GM18858 (cell line): ENCODE results near the gene SIX3.

Experiments used
- ATAC-seq: cut with Tn5 transposase; IDR thresholded peaks from one replicate; pipeline ENCODE4 v1.9.1; 2021; ENCODE audit not compliant: unreplicated experiment

Gene SIX3

DNA sequence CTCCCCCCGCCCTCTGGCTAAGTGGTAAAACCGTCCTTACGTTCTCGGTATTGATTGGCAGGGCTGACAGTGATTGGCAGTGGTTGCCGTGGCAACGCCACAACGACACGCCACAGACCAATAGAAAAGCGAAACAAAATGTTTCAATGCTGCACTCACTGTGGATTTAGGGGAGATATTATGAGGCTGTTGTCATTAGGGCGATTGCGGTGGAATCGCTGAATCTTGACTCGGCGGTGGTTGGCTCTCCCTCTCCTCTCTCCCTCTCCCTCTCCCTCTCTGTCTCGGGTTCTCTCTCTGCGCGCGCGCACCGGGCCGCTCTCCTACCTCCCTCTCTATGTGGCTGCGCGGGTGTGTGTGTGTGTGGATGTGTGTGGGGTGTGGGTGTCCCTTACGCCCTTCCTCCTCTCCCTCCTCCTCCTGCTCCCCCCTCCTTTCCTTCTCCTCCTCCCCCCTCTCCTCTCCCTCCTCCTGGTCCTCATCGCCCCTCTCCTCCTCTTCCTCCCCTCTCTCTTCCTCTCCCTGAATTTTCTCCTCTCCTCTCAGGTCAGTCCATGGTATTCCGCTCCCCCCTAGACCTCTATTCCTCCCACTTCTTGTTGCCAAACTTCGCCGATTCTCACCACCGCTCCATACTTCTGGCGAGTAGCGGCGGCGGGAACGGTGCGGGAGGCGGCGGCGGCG lies at the start of gene SIX3:
Gene SIX3 (plus strand): TSS at position 152 of the 684 bp plus-strand sequence. CDS start 403 bp downstream, at position 555.
- peak; percentile 49 for ATAC-seq

DNA sequence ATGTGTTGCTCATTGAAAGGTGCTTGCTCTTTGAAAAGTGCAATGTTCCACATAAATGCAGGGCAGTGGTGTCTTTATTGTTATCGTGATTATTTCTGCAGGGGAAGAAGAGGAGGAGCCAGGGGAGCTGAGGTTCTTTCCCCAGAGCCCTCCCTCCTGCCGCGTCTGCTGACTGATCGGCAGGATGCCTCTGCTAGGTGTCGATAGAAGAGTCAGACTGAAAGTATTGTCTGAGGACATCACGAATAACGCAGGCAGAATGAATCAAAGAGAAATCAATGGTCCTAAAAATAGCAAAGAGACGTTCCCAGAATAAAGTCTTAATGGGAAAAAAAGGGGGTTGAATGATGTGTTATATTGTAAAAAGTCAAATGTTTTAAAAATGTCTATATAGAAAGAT lies 47.4 kb upstream of the SIX3 start:
- no peak for ATAC-seq

- no peak for ATAC-seq
Measured at GRCh38 chr2:44895061-44895460, 46.4 kb upstream of the SIX3 start.

DNA sequence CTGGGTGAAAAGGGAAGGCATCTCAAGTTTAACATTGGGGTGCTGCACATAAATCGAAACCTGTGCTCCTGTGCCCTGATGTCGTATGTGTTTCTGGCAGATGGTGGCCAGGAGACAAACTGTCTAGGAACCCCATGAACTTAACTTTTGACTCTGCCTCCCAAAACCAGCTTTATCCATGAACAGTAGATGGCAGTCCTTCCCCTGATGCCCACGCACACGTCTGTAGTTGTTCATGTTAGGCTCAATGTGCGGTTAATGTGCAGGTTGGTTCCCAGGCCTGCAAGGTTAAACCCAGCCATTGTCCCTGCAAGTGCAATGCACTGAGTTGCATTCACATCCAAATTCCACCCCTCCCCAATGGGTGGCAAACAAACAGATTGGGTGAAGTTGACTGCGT lies 44.1 kb upstream of the SIX3 start:
- no peak for ATAC-seq

DNA sequence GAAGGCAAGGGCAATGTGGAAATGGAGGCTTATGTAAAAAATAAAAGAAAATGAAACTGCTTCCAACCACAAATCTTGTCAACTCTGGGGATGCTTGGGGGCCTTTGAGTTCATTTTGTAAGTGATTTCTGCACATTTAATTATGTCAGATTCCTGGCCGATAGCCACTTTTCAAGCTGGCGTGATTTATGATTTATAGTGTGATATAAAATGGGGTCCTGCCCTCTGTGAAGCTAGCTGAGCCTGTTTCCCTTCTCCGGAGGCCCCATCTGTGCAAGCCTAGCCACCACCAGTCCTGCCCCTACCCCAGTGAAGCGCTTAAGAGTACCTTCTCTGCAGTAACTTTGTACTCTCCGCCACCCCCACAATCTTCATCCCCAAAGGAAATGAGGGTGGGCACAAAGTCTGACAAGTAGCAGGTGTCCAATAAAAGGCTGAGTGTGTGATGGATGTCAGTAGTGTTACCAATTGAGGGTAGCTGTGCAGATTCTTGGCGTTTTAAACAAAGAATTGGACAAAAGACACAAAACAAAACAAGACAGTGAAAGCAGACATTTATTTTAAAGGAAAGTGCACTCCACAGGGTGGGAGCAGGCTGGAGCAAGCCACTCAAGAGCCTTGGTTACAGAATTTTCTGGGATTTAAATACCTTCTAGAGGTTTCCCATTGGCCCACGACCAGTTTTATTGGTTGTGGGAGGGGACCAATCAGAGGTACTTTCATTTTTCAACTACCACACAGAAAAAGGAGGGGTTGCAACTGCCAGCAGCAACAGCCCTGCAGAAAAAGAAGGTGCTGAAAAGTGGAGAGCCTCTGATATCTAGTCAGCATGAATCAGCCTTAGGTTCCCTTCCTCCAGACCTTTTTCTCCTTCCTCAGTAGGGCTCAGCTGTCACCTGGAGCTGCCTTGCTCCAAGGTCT lies 39.0 kb upstream of the SIX3 start:
- ATAC-seq: no peak

DNA sequence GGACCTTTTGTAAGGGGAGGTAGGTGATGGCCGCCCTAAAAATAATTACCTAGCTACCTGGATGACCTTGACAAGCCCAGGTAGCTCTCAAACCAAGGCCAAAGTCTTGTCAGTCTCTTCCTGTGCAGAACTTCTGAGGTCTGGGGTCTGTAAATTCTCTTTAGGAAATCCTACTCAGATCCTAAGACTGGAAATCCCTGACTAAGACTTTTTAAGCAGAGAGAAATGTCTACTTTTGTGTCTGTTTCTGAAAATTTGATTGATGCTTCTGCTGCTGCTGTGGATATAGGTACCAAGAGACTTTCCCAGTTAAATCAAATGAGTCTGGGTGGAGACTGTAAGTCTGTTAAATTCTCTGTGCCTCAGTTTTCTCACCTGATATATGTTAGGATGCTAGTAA lies 36.9 kb upstream of the SIX3 start:
- ATAC-seq: no peak

DNA sequence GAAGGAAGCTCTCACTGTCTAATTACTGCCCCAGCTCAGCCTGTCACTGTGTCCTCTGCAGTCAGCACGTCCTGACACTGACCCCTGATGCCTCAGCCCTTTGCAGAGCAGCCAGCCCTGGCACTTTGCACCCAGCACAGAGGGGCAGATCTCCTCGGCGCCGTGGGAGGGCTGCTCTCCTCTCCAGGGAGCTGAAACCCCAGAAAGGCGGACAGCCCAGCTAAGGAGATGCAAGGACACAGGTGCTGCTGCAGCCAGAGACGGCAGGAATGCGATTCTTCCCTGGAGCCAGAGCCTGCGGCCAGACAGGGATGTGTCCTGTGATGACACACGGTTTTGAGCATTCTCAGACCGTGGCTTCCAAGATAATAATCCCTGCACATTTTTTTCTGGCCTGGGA lies 34.5 kb upstream of the SIX3 start:
- no peak for ATAC-seq

DNA sequence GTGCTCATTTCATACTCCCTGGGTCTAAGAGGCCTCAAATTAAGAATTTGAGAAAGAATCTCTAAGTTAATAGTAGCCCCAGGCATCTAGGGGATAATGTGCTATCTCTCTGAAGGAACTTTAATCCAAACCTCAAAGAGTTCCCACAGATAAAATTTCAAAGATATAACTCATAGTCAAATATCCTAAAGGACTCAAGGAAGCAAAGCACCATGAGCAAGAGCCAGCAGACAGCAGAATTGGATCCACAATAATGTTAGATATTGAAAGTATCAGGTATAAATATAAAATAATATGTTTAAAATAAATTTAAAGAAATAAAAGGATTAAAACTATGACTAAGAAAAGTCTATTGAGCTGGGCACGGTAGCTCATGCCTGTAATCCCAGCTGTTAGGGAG lies 31.7 kb upstream of the SIX3 start:
- no peak for ATAC-seq

GRCh38 chr2:44912660-44913059 lies 28.8 kb upstream of the SIX3 start:
- no peak for ATAC-seq

GRCh38 chr2:44916291-44916690 lies 25.2 kb upstream of the SIX3 start:
- ATAC-seq: no peak

GRCh38 chr2:44918095-44918775 lies 23.3 kb upstream of the SIX3 start:
- no peak for ATAC-seq

DNA sequence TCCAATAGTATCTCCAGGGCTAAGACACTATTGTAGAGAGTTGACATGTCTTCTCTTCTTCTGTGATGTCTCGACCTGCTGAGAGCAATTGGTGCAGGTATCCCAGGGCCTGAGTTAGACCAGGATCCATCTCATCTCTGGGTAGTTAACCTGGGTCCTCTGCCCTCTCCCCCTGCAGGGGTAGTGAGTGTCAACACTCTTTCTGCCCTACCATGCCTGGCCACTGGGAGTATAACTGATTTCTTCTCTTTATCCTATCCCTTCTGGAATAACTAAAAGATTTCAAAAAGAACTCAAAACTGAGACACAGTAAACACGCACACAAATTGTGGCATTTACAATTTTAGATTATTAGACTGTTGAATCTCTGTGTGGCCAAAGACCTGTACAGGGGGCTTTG lies 20.8 kb upstream of the SIX3 start:
- no peak for ATAC-seq

DNA sequence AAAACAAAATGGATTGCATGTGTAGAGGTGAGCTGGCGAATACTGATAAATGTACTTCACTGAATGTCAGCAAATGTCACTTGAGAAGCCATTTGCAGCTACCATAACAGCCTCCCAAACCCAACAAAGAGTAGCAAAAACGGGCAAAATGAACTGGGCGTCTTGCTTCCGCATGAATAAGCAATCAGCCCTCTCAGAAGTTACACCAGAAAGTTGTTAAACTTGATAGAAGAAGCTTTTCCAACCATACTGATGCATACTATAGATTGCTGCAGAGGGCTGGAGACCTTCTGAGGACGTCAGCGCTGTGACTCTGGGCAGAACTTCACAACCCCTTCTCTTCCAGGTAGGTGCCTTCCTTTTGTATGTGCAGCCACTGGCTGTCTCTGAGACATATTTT lies 18.7 kb upstream of the SIX3 start:
- no peak for ATAC-seq

- no peak for ATAC-seq
Measured at GRCh38 chr2:44925561-44926136, 15.9 kb upstream of the SIX3 start.

DNA sequence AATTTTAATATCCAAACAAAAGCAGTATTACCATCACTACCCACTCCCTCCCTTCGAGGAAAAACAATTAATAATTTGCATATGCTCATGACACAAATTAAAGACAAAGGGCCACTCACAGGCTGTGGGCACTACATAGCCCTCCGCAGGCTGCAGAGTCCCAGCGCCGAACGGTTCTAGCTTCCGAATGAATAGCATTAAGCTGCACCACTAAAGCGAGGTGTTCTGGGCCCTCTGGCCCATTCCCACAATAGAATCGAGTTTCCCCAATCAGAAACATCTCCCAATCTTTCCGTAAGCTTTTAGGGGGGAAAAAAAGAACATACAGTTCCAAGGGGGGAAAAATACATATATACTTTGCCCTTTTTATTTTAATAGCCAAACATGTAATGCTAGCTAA lies 14.5 kb upstream of the SIX3 start:
- ATAC-seq: no peak

DNA sequence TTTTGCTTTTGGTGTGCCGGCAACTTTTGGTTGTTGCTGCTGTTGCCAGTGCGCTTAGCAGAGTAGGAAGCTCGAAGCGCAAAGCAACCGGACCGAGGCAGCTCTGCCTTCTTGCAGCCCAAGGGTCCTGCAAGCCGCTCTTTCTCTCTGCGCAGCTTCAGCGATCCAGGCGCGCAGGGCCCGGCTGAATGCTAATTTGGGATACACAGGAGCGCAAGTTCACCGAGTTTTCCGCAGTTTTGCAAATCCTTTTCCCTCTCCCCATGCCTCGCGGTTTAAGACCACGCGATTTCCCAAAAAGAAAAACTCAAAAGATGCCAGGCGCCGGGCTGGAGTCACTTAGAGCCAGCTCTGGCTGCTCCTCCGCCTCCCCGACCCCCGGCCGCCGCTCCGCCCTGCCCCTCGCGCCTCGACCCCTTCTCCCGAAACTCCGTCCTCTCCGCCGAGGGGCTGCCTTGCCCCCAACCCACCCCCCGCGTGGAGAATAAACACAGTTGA lies 13.5 kb upstream of the SIX3 start:
- ATAC-seq: no peak

DNA sequence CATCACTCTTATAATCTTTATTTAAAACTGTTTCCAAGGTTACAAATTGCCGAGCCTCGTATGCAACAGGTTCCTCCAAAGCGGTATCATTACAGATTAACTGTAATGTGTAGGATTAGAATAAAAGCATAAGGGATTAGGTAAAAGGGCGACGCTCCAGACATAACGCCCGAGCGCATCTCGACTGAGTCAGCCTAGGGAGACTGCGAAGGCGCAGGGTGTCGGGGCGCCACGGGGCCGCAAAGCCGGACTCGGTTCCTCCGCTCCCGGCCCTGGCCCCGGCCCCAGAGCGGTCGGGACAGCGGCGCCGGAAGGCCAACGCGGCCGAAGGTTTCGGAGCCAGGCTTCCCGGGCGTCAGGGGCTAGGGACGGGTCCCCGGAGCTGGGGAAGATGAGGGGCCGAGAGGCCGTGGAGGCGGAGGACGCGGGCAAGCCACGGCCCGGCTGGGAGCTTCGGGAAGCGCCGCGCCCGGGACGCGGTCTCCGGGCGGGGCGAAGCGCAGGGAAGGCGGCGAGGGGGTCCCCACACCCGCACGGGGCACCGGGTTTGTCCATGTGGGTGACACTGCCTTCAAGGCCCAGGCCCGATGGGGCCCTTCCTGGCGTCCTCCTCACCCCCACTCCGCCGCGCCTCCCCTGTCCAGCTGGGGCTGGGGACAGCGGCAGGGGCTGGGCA lies 12.9 kb upstream of the SIX3 start:
- ATAC-seq: no peak

- ATAC-seq: no peak
Measured at GRCh38 chr2:44929159-44929734, 12.3 kb upstream of the SIX3 start.

DNA sequence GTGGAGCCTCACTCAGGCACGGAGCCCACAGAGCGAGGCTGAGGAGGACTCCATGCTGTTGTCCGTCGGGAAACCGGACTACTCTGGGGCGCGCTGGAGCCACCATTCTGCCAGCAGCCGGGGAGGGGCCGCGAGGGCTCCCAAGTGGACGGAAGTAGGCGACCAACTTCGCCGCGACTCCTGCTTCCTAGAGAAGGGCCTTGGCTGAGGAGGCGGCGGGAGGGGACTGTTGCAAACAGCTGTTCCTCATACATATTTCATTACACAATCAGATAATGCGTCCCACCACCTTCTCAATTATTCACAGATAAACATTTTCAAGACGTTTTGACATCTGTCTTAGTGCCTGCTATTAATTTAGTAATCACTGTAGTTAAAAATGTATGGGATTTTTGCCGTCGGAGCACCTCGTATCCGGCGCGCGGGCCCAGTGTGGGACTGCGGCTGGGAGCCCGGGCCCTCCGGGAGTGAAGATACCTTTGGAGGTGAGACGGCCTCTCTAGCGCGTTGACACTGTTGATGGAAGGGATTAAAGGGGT lies 11.7 kb upstream of the SIX3 start:
- no peak for ATAC-seq
